GM20000 (cell line): ENCODE measurements around the gene FAM111A.
A peak's percentile ranks its signal among the peaks of the same experiment; 100 is the strongest.

Experiments used
- DNase-seq: peaks from one replicate; pipeline ENCODE4 v3.0.0; 2012; ENCODE audit warnings: low spot score
- CTCF ChIP-seq: IDR thresholded peaks from 2 replicates; pipeline ENCODE4 v1.5.1; 2012; ENCODE audit warnings: mild to moderate bottlenecking, control low read depth; ENCODE audit errors: extremely low read depth, missing control alignments

FAM111A gene

GRCh38 chr11:59185386-59185945 lies 42.8 kb downstream of the FAM111A start:
- DNase-seq = no peak
- TF ChIP-seq CTCF = no peak

GRCh38 chr11:59186130-59186594 lies 43.5 kb downstream of the FAM111A start:
- peak; percentile 80 for DNase-seq
- TF ChIP-seq CTCF = peak; percentile 84

GRCh38 chr11:59187035-59187434 lies 44.4 kb downstream of the FAM111A start:
- DNase-seq = no peak
- no peak for TF ChIP-seq CTCF

GRCh38 chr11:59187587-59187986 lies 44.9 kb downstream of the FAM111A start:
- TF ChIP-seq CTCF = no peak
- DNase-seq = no peak

GRCh38 chr11:59188954-59189353 lies 46.3 kb downstream of the FAM111A start:
- no peak for DNase-seq
- TF ChIP-seq CTCF = no peak

GRCh38 chr11:59189986-59190385 lies 47.3 kb downstream of the FAM111A start:
- no peak for DNase-seq
- TF ChIP-seq CTCF = no peak

GRCh38 chr11:59191095-59191494 lies 48.4 kb downstream of the FAM111A start:
- DNase-seq = no peak
- no peak for TF ChIP-seq CTCF
